Tibial artery (tissue), 4 donors: ENCODE results near the gene MAP2K6.

ENCODE experiments used
- DNase-seq, 2 donors: peaks; one replicate each; pipeline ENCODE4 v3.0.0-alpha.2; 2019
- H3K27ac ChIP-seq, 2 donors: fragments of 200-600 bp; sonication (generic) in 1 of 2; 1 replicate in 1 of 2; 2 replicates in 1 of 2; pipeline ENCODE4 v1.5.1; 2018 to 2019; ENCODE audit warnings: mild to moderate bottlenecking in 1 of 2
- H3K27me3 ChIP-seq, 2 donors: fragments of 200-600 bp; sonication (generic) in 1 of 2; one replicate each; pipeline versions ENCODE4 v1.5.1 to v1.6.0; 2016 to 2019
- H3K36me3 ChIP-seq, 3 donors: fragments of 200-600 bp; sonication (generic) in 2 of 3; one replicate each; pipeline ENCODE4 v1.5.1; 2016 to 2019; ENCODE audit warnings: mild to moderate bottlenecking in 2 of 3
- H3K4me1 ChIP-seq, 4 donors: fragments of 200-600 bp; sonication (generic) in 2 of 4; 1 replicate in 3 of 4; 2 replicates in 1 of 4; pipeline ENCODE4 v1.5.1; 2016 to 2019
- H3K4me3 ChIP-seq, 2 donors: fragments of 200-600 bp; sonication (generic) in 1 of 2; 1 replicate in 1 of 2; 2 replicates in 1 of 2; pipeline ENCODE4 v1.5.1; 2018 to 2019; ENCODE audit warnings: mild to moderate bottlenecking in 2 of 2
- H3K9me3 ChIP-seq, 3 donors: fragments of 200-600 bp; sonication (generic) in 1 of 3; one replicate each; pipeline ENCODE4 v1.5.1; 2016 to 2019
- CTCF ChIP-seq, 2 experiments: fragments of 200-600 bp in 1 of 2; fragments of 450-650 bp in 1 of 2; IDR thresholded peaks; one replicate each; pipeline ENCODE4 v1.5.1; 2017 to 2019; ENCODE audit warnings: antibody characterized with exemption in 2 of 2, mild to moderate bottlenecking in 1 of 2, moderate library complexity in 1 of 2
- intact Hi-C: fragments of 100-400 bp; cut with DNase I; formaldehyde crosslinking; loops from one replicate; pipeline ENCODE4 v1.15.0; 2023; ENCODE audit warnings: low total_unique reads

Gene MAP2K6

GRCh38 chr17:69590671-69591070 is 176.2 kb downstream of the MAP2K6 start:
- Histone ChIP-seq H3K9me3 (no peaks in the 10 kb centered on the region), H3K27ac (no peak overlapping the region), H3K4me1 (no peaks in the 10 kb centered on the region), H3K36me3 (no peaks in the 10 kb centered on the region), H3K27me3 (no peaks in the 10 kb centered on the region), H3K4me3 (no peak overlapping the region)
- DNase-seq = no peak
- no peak for TF ChIP-seq CTCF (IDR thresholded peaks at IDR 0.05)
- intact Hi-C loops = no loop called here

GRCh38 chr17:69592692-69593350 is 178.3 kb downstream of the MAP2K6 start:
- intact Hi-C loops = no loop called here
- H3K36me3 ChIP-seq = no peaks in the 10 kb centered on the region
- no peak overlapping the region for H3K4me3 ChIP-seq
- no peak for DNase-seq
- H3K27ac ChIP-seq = no peak overlapping the region
- no peaks in the 10 kb centered on the region for H3K9me3 ChIP-seq
- no peak for TF ChIP-seq CTCF (IDR thresholded peaks at IDR 0.05)
- H3K4me1 ChIP-seq = no peaks in the 10 kb centered on the region
- H3K27me3 ChIP-seq = no peaks in the 10 kb centered on the region

- TF ChIP-seq CTCF (IDR thresholded peaks at IDR 0.05) = no peak
- no peak overlapping the region for H3K4me3 ChIP-seq
- no peaks in the 10 kb centered on the region for H3K9me3 ChIP-seq
- H3K27ac ChIP-seq = no peak overlapping the region
- no peak for DNase-seq
- intact Hi-C loops = no loop called here
- no peaks in the 10 kb centered on the region for H3K27me3 ChIP-seq
- no peaks in the 10 kb centered on the region for H3K36me3 ChIP-seq
- no peaks in the 10 kb centered on the region for H3K4me1 ChIP-seq
Measured at GRCh38 chr17:69593351-69593715, 178.8 kb downstream of the MAP2K6 start.

- Histone ChIP-seq H3K27ac (no peak overlapping the region), H3K4me3 (no peak overlapping the region), H3K9me3 (no peaks in the 10 kb centered on the region), H3K27me3 (no peaks in the 10 kb centered on the region), H3K36me3 (no peaks in the 10 kb centered on the region), H3K4me1 (no peaks in the 10 kb centered on the region)
- intact Hi-C loops = no loop called here
- DNase-seq = no peak
- no peak for TF ChIP-seq CTCF (IDR thresholded peaks at IDR 0.05)
Measured at GRCh38 chr17:69593716-69594115, 179.2 kb downstream of the MAP2K6 start.

- Histone ChIP-seq H3K4me3 (no peak overlapping the region), H3K36me3 (no peaks in the 10 kb centered on the region), H3K9me3 (no peaks in the 10 kb centered on the region), H3K27ac (no peak overlapping the region), H3K4me1 (no peaks in the 10 kb centered on the region), H3K27me3 (no peaks in the 10 kb centered on the region)
- no peak for TF ChIP-seq CTCF (IDR thresholded peaks at IDR 0.05)
- DNase-seq = no peak
- intact Hi-C loops = no loop called here
Measured at GRCh38 chr17:69594641-69595040, 180.1 kb downstream of the MAP2K6 start.

- no peaks in the 10 kb centered on the region for H3K36me3 ChIP-seq
- H3K27ac ChIP-seq = no peak overlapping the region
- TF ChIP-seq CTCF (IDR thresholded peaks at IDR 0.05) = no peak
- no peaks in the 10 kb centered on the region for H3K9me3 ChIP-seq
- no peak for DNase-seq
- no peak overlapping the region for H3K4me3 ChIP-seq
- no peaks in the 10 kb centered on the region for H3K4me1 ChIP-seq
- intact Hi-C loops = no loop called here
- H3K27me3 ChIP-seq = no peaks in the 10 kb centered on the region
Measured at GRCh38 chr17:69596141-69596540, 181.6 kb downstream of the MAP2K6 start.
